ENCODE measurements around the gene ATG9B.
"Not testable (repeated sequence)": the region's sequence is repeated elsewhere in the genome, so short reads cannot be mapped to it uniquely, and the experiment has no call there.

The ATG9B gene

DNA sequence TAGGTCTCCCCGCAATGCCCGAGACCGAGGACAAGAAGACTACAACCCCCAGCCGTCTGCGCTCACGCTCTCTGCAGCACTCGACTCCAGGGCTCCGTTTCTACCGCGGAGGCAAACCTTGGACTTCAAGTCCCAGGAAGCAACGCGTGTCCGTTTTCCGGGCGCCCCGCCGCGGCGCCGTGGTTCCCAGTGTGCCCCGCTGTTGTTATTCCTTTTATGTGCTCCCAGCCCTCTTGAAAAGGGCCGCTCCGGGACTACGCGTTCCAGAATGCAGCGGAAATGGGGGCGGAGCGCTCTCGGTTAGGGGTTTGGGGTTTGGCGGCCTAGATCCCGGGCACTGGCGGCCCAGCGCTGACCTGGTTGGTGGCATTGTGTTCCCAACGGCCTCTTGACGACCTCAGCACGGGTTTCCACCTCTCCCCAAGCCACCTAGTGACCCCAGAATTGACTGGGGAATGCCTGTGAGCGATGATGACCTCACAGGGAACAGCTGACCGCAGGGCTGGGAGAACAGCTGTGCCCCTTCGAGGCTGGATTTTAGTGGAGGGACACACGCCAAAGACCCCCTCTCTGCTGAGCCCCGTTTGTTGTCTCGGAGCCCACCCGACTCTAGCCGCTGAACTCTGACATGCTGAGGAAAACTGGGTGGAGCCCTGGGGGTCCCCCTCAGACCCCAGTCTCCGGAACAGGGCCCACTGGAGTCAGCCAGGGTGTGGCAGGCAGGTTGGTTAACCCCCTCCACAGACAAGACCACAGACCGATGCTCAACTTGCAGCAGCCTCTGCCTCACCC, 33.9 kb upstream of the ATG9B start:
- peak; percentile 98 for DNase-seq (ENCODE audit: low read depth)

DNA sequence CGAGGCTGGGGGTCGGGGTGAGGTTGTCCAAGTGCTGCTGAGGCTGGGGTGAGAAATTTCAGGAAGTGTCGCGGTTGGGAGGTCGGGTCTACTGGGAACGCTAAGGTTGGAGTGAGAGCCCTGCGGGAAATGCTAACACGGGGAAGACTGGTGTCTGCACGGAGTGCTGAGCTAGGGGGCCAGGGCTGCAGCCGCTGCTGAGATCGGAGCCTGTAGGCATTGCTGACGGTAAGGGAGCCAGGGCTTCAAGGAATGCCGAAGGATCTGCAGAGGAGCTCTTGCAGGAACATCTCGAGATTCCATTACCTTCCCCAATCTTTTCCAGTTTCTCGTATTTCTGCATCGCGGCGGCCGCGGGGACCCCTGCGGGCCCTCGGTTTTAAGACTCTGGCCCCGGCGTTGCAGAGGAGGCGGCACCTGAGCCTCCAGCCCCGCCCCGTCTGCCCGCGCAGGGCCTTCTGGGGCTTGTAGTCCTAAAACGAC, 33.3 kb upstream of the ATG9B start, which contains the start of gene CDK5:
Gene CDK5 (minus strand): TSS at position 392 of the 483 bp plus-strand sequence. CDS start 49 bp downstream, at position 343.
- DNase-seq (ENCODE audit: low read depth): no peak

DNA sequence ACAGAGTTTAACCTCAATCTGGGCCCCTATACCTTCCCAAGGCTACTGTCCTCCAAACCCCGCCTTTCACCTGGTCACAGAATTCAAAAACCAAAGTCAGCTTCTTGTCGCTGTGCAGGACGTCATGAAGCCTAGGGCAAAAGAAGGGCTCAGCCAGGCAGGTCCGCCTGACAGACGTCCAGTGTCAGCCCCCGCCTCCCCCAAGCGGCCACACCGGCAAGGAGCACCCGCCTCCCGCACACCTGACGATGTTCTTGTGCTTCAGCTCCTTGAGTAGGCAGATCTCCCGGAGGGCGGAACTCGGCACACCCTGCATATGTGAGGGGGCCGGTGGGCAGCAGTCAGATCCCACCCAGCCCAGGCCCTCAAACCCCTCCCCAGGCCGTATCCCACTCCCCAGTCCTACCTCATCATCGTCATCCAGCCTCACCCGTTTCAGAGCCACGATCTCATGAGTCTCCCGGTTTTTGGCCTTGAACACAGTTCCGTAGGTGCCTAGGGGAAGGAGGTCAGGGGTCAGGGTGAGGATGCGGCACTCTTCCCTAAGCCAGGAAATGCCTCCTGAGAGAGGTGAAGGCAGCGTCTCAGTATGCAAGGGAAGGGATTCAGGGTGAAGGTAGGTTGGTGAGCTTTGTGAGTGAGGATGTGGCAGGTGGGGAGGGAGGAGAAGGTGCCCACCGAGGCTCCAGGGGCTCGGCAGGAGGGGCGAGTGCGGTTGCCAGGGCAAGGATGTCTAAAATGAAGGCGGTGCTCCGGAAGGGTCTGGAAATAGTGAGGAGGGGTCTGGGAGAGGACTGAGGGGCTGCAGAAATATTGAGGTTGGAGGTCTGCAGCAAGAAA, 32.6 kb upstream of the ATG9B start:
- DNase-seq (ENCODE audit: low read depth): no peak

DNA sequence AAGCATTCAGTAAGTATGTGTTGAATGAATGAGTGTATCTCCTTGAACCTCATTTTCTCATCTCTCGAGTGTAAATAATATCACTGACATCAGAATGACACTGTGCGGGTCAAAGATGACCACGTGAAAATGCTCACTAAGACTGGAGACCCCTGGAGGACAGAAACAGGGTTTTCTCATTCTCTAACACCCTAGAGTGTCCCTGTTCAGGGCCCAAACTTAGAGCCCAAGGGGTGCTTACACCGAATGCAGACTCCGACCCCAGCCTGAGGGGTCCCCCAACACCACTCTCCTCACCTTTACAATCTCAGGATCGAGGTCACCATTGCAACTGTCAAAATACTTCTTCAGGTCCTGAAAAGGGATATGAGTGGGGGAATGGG, 32.0 kb upstream of the ATG9B start:
- DNase-seq (ENCODE audit: low read depth): no peak

DNA sequence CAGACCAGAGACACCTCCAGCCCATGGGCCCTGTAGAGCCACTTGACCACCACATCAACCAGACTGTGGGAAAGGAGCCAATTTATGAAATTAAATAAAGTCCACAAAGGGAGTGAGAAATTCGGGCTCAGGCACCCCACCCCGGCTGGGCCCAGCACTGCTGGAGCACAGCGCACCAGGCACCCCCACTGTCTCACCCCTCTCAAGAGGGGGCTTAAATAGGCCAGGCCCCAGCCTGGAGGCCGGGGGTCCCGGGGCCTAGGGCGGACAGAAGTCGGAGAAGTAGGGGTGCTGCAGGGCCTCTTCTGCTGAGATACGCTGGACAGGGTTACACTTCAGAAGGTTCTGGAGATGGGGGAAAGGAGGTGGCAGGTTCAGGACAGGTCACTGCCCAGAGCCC, 29.5 kb upstream of the ATG9B start:
- DNase-seq (ENCODE audit: low read depth): no peak

DNA sequence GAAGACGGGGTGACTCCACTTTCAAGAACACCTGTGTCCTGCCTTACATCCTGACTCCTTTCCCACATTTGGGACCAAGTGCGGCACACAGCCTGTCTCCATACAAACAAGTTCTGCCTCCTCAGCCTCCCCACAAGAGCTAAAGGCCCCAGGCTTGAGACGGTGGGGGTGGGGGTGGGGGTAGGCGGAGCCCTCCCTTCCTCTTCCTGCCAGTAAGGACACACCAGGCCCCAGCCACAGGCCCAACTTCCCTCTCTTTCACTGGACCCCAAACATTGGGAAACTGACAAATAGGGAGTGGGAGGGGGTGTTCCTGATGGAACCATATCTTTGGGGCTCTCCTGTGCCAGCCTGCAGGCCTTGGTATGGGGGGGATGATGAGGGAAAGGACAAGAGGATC, 28.8 kb upstream of the ATG9B start:
- no peak for DNase-seq (ENCODE audit: low read depth)

DNA sequence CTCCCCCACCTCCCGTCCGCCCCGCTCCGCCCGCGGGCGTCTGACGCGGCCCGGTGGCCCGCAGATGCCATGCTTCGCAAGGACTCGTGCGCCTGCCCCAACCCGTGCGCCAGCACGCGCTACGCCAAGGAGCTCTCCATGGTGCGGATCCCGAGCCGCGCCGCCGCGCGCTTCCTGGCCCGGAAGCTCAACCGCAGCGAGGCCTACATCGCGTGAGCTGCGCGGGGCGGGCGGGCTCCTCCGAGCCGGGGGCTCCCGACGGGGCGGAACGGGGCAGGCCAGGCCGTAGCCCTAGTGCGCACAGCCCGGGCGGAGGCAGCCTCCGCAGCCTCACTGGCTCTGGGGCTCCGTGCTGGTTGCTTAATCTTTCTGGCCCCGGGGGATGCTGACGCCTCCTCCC, 26.8 kb upstream of the ATG9B start:
- peak; percentile 16 for DNase-seq (ENCODE audit: low read depth)

DNA sequence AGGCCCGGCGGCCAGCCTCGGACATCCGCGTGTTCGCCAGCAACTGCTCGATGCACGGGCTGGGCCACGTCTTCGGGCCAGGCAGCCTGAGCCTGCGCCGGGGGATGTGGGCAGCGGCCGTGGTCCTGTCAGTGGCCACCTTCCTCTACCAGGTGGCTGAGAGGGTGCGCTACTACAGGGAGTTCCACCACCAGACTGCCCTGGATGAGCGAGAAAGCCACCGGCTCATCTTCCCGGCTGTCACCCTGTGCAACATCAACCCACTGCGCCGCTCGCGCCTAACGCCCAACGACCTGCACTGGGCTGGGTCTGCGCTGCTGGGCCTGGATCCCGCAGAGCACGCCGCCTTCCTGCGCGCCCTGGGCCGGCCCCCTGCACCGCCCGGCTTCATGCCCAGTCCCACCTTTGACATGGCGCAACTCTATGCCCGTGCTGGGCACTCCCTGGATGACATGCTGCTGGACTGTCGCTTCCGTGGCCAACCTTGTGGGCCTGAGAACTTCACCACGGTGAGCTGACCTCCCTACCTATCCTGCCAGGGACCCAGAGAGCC, 24.7 kb upstream of the ATG9B start:
- DNase-seq (ENCODE audit: low read depth): no peak

DNA sequence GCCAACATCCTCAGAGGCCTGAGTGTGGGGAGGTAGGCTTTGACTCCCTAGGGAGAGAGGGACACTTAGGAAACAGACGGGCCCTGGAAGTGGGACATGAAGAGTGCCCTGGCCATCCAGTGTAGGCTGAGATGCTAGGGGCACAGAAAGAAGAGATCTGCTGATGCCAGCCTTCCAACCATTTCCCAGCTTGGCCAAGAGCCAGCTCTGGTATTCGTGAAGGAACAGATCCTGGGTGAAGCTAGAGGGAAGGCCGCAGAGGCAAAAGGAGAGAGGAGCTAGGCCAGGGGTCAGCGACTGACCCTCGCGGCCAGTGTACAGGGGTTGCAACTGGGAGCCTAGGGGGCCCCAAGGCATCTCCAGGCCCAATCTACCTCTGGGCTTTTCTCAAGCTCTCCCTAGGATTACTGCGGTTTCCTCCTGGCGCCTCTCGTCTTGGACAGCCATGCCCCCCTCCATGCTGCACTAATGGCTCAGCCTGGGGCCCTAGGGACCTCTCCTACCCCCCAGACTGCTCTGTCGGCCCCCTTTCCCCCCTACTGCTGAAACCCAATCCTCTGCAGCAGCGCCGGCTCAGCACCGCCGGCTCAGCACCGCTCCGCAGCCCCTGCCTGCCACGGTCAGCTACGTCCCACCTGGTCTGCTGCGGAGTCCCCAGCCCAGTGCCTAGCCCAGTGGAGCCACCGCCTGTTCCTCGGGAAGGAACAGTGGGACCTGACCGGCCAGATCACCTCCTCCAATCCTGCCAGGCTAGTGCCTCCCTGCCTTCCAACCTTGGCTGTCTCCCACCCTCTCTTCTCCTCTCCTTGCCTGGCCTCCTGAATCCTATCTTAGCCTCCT, 23.9 kb upstream of the ATG9B start, which contains the start of gene ASIC3:
Gene ASIC3 (plus strand): TSS at position 556 of the 840 bp plus-strand sequence. CDS start 355 bp downstream, outside the sequence.
- no peak for DNase-seq (ENCODE audit: low read depth)

DNA sequence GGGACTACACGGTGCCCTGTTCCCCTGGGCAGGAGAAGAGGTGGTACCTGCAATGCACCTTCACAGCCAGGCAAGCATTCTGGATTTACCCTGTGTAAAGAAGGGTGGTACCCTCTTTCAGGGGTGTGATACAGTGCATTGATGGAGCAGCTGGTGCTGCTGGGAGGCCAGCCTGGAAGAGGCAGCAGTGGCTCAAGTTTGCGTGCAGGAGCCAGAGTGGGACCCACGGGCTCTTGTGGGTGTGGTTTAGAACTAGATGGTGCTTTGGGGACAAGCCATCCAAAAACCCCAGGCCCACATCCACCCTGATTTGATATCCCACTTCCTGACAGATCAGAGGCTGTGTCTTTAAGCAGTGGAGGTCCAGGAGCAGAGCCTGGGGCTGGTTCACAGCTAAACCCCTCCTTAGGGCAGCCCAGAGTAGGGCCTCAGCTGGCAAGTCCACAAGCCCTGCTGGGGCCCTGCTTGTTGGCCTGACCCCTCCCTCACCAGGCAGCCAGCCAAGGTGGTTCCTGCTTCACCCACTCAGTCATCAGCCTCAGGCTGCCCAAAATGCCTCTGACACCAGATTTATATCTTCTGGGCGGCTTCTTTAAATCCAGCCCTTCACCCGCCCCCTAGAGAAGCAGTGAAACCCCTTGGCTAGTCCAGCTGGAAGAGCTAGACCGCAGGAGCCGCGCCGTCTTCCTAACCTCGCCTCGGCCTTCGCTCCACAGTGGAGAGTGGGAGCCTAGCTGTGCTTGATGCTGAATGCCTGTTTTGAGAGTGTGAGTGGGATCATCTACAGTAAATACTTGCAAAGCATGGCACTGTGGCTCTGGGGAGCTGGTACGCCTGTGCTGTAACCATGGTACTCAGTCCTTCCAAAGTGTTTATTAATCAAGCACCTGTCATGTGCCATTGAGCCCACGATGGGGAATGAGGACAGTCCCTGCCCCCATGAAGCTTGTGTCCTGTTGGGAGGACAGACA, 22.6 kb upstream of the ATG9B start:
- DNase-seq (ENCODE audit: low read depth): no peak

DNA sequence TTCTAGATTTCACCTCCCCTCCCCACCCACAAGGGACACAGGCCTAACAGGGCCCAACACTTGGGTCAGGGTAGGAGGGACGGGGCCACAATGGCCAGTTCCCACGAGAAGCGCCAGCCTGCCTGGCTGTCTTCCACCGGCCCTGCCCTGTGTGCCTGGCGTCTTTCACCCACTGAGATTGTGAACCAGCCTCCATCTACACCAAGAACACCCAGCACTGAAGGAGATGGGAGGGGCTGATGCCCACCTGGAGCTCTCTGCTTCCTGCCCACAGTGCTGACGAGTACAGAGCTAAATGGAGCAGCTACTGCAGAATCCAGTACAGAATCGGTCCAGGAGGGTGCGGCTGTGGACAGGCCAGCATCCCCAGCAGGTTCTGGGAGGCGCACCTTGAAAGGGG, 21.7 kb upstream of the ATG9B start:
- DNase-seq (ENCODE audit: low read depth): no peak

DNA sequence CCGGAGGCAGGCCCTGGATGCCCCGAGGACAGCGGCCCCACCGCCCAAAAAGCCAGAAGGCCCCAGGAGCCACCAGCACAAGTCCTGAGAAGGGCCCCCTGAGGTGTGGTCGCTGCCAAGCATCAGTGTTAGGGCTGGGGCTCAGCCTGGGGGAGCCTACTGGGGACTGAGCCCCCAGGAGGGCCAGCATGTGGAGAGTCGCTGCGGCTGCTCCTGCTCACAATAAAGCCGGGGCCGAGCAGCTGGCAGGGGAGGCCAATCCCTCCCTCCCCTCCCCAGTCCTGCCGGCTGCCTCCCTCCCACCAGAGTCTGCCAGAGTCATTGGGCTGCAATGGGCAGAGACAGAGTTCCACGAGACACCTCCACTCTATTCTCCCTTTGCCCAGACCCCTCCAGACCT, 21.0 kb upstream of the ATG9B start:
- no peak for DNase-seq (ENCODE audit: low read depth)

DNA sequence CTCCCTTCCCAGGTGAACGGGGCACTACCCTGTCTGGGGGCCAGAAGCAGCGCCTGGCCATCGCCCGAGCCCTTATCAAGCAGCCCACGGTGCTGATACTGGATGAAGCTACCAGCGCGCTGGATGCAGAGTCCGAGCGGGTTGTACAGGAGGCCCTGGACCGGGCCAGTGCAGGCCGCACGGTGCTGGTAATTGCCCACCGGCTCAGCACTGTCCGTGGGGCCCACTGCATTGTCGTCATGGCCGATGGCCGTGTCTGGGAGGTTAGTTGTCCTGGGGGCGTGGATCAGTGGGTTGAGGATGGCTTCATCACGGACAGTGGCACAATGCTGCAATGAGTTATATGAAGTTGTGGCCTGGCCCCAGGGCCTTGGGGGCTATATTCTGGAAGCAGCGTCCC, 19.7 kb upstream of the ATG9B start:
- DNase-seq (ENCODE audit: low read depth): no peak

DNA sequence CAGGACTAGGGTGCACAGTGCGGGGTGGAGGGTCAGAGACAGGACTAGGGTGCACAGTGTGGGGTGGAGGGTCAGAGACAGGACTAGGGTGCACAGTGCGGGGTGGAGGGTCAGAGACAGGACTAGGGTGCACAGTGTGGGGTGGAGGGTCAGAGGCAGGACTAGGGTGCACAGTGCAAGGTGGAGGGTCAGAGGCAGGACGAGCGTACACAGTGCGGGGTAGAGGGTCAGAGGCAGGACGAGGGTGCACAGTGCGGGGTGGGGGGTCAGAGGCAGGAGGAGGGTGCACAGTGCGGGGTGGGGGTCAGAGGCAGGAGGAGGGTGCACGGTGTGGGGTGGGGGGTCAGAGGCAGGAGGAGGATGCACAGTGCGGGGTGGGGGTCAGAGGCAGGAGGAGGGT, 19.2 kb upstream of the ATG9B start:
- not testable (repeated sequence) for DNase-seq (ENCODE audit: low read depth)

DNA sequence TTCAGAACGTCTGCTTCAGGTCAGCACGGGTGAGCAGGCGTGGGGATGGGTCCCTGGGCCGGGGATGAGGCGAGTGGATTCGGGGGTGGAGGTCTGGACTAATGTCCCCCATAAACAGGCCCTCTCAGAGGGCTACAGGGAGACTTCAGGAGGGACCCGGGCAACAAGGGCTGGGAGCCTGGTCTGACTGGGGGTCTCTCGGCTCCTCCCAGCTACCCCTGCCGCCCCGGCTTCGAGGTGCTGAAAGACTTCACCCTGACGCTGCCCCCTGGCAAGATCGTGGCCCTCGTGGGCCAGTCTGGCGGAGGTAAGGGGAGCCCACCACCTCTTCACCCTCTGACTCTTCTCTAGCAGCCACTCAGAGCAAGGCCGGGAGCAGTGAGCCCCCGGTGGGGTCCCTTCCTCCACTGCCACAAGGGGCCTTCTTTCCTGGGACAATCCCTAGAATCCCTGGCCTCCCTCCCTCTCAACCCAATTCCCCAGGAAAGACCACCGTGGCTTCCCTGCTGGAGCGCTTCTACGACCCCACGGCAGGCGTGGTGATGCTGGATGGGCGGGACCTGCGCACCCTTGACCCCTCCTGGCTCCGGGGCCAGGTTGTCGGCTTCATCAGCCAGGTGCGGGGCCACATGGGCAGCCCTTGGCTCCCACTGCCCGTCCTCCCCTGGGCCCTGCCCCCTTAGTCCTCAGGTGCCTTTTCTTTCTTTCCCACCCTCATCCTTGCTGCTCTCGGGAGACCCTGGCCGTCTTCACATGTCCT, 16.5 kb upstream of the ATG9B start:
- no peak for DNase-seq (ENCODE audit: low read depth)

DNA sequence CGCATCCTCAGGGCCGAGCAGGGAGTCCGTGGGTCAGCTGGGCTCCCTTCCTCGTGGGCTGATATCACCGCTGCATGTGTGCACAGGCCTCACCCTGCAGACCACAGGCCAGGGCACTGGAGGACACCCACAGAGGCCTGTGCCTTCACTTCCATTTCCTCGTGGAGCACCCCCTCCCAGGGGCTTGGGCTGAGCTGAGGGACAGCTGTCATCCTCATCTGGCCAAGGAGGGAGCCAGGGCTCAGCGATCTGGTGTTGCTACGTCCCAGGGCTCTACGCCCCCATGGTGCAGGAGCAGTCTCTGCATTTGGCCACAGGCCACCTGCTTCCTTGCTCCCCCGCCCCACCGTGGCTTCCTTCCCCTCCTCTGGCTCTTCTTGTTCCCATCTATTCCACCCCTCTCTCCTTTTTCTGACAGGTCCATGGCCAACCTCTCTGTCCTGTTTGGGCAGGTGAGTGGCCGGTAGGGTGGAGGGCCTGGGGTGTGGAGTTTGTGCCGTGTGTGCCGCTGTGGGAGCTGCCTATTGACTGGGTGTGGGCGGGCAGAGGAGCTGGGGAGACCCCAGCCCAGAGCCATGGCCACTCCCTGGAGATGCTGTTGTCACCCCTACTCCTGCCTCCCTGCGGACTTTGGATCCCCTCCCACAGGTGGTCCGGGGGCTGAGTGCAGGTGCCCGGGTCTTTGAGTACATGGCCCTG, 15.7 kb upstream of the ATG9B start:
- no peak for DNase-seq (ENCODE audit: low read depth)

DNA sequence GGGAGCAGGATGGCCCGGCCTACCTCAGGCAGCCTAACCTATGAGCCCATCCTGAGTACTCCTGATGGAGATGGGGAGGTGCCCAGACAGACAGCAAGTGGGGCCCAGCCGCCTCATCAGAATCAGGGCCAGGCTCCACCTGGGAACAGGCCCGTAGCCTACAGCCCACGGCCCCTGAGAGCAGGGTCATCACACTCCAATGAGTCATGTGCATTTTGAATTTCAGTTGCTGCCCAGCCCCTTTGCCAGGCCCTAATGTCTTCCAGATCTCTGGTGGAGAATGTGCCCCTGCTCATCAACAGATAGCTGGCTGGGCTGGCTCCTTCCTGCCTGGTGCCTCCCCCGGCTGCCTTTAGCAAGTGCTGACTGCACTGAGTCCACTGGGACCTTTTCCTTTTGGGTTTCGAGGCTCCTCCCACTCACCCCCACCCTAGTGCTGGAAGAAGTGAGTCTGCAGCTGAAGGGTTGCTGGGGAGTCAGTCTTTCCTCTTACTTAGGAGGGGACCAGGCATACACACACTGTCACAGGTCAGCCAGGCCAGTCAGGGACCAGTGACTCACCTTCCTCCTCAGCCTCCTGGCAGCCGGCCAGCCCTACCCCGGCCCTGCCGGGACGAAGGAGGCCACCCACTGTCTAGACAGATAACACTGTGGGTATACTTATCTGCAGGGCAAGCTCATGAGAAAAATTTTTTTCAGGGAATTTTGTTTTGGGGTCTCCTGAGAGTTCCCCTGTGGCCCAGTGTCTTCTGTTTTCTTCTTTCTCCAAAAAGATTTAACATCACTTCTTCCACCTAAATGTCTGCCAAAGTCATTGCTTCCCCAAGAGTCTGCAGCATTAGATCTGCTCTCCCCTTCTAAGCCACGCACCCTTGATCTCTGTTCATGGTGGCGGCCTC, 14.9 kb upstream of the ATG9B start:
- DNase-seq (ENCODE audit: low read depth): peak; percentile 24

DNA sequence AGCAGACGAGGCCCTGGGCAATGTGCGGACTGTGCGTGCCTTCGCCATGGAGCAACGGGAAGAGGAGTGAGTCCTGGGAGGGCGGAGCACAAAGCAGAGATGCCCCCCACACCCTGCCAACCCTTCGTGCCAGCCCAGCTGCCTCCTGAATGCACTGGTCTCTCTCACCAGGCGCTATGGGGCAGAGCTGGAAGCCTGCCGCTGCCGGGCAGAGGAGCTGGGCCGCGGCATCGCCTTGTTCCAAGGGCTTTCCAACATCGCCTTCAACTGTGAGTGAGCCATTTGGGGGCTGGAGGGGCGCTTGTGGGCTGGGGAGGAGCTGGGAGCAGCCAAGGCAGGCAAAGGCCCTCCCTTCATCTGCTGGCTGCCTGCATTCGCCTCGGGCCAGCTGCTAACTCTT, 11.6 kb upstream of the ATG9B start:
- no peak for DNase-seq (ENCODE audit: low read depth)

All from T-helper 22 cell (primary cell).